Stimulated activated CD4-positive, alpha-beta T cell treated with anti-CD3 and anti-CD28 coated beads, Interleukin-2, amount 100 ng/mL, for 48 hours (primary cell): ENCODE measurements around the gene CIAO2A.

ENCODE experiments used
- DNase-seq, 2 donors: peaks; one replicate each; pipeline ENCODE4 v3.0.0-alpha.2; 2020

CIAO2A gene

DNA sequence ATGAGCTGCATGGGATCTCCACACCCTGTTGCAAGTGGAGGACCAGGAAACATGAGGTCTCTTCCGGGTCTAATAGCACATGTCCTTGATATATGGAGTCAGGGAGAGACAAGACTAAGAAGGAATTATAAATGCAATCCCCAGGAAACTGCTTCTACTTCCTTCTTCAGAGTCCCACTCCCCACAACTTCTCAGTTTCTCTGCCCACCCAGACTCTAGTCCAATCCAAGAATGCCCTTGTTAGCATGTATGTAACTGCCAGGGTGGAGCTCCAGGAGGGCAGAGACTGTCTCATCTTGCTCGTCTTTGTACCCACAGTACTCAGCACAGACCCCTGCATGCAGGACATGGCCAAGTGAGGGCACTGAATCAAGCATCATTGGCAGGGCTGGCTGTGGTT lies 55.7 kb downstream of the CIAO2A start:
- no peak for DNase-seq

DNA sequence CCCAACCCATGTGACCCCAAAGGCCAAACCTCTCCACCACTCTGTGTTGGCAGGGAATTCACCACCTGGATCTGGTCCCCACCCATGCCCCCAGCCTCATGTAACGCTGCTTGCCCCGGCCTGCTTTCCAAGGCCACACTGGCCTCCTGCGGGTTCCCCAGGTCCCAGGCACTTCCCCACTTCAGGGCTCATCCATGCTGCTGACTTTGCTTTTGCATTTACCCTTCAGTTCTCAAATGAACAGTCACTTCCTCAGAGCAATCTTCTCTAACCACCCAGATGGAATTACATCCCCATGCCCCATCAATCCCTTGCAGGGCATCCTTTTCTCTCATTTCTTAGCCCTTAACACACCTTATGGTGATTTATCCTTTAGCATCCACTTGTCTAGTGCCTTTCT lies 56.5 kb downstream of the CIAO2A start:
- no peak for DNase-seq

DNA sequence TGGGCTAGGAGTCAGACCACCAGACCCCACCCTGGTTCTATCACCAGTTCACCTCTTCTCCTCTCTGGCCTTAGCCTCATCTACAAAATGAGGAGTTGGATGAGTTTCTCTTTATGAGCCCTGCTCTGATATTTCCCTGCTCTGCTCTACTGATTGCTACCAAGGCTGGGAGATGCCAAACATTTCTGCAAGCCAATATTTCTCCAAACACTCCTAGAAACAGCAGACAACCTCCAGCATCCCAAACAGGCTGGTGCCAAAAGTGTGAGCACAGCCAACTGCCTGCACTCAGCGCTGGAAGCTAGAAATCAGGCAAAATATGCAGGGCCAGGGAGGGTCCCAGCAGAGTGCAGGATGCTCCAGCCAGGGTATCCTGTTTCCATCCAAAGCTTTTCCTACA lies 58.1 kb downstream of the CIAO2A start:
- no peak for DNase-seq

DNA sequence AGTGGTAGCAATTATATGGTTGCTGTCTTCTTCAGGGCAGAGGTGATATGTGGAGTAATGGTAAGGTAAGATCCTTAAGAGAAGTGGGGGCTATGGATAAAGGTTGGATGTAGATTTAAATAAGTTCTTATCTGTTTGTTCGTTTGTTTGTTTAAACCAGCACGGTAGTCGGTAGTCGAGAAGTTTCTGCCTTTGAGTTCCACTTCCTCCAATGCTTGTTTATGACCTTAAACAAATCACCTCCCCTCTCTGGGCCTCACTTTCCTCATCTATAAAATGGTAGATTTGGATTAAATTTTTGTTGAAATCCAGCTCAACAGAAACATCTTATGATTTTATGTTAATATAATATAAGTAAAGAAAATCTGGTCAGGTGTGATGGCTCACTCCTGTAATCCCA lies 59.1 kb downstream of the CIAO2A start:
- DNase-seq: no peak

DNA sequence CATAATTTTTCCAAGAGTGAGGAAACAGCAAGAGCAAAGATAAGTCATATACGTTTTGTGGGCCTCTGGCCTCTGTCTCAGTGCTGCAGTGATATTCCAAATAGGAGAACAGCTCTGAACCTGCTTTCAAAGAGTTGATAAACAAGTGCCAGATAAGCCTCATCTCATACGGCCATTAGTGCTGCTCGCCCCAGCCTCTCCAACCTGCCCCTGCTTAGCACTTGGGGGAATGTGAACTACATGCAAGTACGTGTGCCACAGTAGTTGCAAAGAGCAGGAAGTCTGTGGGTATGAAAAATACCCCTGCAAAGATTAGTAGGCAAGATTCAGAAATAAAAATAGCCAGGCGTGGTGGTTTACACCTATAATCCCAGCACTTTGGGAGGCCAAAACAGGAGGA lies 61.3 kb downstream of the CIAO2A start:
- DNase-seq: no peak

DNA sequence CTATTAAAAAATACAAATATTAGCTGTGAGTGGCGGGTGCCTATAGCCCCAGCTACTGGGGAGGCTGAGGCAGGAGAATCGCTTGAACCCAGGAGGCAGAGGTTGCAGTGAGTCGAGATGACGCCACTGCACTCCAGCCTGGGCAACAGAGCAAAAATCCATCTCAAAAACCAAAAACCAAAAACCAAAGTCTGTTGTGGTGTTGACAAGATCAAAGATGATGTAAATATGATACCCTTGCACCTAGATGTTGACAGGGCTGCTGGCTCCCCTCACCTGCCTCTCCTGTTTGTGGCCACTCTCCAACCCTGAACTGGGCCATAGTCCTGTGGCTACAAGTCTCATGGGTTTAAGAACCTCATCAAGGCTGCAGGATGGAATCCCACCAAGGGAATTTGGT lies 63.5 kb downstream of the CIAO2A start:
- no peak for DNase-seq

DNA sequence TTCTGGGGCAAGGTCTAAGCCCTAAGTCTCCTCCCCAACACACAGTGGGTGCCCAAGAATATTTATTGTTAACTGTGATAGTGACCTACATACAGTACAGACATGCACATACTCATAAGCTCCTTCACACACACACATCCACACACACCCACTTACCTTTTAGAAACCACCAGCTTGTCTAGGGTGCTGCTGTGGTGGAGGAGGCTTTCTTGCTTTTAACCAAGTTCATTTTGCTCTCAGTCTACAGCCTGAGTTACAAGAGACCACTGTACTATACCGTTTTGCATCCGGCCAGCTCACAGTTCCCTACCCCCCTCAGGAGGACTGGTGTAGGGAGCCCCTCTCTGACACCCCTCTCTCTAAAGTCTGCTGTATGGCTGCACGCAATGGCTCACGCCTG lies 64.0 kb downstream of the CIAO2A start:
- no peak for DNase-seq

DNA sequence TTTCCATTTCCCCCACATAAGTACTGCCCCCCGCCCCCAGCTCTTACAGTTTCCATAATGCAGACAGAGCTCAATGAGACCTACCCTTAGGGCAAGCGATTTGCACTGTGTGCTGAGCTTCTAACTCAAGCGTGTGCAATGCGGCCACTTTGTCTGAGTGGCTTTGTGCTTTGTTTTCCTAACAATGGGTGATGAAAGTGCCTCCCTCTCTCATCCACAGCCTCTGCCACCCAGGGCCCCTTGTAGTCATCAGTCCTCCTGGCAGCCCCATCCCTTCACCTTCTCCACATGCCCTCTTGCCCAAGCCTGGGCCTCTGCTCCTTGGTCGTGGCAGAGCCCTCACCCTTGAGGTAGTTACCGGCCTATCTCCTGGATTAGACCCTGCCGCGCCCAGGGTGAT lies 64.5 kb downstream of the CIAO2A start:
- no peak for DNase-seq

DNA sequence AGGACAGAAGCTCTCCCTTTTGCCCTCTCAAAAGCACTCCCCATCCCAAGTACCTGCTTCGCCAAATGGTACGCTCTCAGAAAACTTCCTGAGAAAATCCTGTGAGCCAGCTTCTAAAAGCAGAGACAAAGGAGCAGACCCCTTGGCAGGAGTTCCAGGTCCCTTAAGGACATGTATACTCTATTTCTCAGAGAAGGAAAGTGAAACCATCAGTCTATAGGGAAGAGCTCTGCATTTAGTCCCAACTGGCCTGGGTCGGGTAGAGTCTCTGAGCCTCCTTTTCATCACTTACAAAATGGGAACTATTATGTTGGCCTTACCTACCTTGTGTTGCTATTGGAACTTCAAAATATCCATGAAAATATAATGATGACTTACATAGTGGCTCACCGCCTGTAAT lies 67.0 kb downstream of the CIAO2A start:
- no peak for DNase-seq

DNA sequence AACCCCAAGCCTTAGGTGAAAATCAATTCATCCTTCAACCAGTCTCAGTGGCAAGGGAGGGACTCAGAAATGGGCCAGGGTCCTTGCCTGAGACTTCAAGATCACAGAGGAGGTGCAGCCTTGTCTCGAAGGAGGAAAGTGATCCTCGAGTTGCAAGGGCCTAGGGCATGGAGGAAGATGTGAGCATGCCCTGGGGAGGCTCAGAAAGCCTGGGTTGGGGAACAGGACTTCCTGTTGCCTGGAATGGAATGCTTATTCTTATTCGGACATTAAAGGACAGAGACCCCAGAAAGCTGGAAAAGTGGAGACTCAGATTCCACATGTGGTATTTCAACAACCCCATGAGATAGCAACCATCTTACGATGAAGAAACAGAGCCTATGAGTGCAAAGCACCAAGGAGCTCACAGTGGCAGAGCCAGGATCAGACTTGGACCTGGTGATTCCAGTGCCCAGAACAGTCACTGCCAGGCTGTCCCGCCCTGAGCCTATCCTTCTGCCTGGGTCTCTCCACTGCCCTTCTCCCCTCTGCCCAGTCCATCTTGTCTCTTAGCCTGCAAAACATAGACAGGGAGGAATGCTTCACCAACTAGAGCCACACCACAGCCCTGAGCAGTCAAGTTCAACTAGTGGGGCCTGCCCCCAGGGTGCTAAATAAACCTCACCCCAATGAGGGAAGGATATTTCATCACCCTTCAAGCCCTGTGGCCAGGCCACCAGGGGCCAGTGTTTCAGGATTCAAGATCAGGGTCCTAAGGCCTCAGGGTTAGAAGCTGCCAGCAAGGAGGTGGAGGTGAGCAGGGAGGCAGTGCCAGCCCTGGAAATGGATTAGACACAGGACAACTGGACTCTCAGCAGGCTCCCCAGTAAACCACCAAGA lies 69.2 kb downstream of the CIAO2A start:
- DNase-seq: no peak

DNA sequence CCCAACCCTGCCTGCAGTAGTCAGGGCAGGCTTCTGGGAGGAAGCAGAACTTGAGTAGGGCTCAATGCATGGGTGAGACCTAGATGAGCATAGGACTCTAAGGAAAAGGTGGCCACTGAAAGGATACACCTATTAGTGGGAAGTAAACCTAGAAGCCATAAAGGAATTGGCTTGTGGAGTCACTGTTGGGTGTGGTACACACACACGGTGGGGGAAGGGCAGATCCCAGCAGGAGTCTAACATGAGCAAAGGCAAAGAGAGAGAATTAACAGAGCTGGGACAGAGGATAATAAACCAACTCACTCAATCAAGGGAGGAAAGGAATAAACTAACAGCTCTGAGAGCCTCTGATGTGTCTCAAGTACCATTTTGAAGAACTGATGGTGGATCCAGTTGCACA lies 70.4 kb downstream of the CIAO2A start:
- DNase-seq: no peak

DNA sequence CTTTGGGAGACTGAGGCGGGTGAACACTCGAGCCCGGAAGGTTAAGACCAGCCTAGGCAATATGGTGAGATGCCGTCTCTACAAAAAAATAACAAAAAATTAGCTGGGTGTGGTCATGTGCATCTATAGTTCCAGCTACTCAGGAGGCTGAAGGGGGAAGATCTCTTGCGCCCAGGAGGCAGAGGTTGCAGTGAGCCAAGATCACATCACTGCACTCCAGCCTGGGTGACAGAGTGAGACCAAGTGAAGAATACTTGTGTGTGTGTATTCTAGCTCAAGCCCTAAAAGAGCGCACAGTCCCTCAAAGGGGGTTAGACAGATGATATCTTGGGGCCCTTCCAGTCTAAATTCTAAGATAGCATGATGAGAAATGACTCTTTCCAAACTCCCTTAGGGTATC lies 71.1 kb downstream of the CIAO2A start:
- DNase-seq: no peak
